22Rv1 (cell line): ENCODE measurements around the gene CARD9.

Experiments
- CTCF ChIP-seq: fragments of 450-650 bp; IDR thresholded peaks from 2 replicates; pipeline ENCODE4 v1.5.1; 2017; ENCODE audit warnings: mild to moderate bottlenecking
- ZFX ChIP-seq: fragments of 450-650 bp; IDR thresholded peaks from 2 replicates; pipeline ENCODE4 v1.6.1; 2017; ENCODE audit warnings: antibody characterized with exemption, borderline replicate concordance

DNA sequence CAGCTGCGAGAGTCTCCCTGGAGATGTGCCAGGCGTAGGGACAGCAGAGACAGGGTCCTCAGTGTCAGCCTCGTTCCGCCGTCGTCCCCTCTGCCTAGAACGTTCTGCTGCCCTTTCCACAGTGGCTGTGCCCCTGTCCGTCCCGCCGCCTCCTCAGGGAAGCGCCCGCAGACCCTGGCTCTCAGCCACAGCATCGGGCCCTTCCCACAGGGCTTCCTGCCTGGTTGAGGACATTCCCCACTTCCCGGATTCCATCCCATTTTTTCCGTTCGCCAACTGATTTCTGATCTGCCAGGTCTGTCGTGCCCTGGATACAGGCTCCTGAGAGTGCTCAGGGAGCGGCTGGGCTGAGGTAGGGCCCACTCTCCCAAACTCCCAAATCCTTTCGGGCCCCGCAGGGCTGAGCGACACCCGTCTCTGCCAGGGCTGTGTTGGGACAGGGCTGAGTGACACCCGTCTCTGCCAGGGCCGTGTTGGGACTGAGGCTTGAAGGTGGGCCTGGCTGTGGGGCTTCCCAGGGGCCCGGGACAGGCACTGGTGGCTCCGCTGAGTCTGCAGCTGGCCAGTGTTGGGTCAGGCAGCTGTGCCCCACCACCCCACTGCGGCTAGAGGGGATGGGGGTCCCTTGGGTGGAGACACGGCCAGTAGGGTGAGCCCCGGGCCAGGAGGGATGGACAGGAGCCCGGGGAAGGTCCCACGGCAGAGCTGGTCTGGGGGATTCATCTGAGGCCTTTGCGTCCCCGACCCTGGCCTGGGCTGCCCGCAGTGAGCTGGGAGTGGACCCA lies 25.8 kb downstream of the CARD9 start:
- TF ChIP-seq CTCF, result no peak
- TF ChIP-seq ZFX, result no peak
